Ovary (tissue), 9 donors: ENCODE measurements around the gene DECR2. TPM values are rescaled to one million over a fixed set of nuclear protein-coding genes. Genes with fewer than 3 reads are reported as not detected.

ENCODE experiments used
- DNase-seq, 5 donors: peaks; one replicate each; pipeline ENCODE4 v3.0.0-alpha.2; 2019 to 2020
- H3K27ac ChIP-seq, 2 donors: fragments of 200-600 bp; one replicate each; pipeline versions ENCODE4 v1.5.1 to v1.8.0; 2019 to 2022
- H3K27me3 ChIP-seq: fragments of 200-600 bp; one replicate; pipeline ENCODE4 v1.8.0; 2022
- H3K36me3 ChIP-seq: fragments of 200-600 bp; sonication (generic); one replicate; pipeline ENCODE4 v1.5.1; 2019
- H3K4me1 ChIP-seq: one replicate; pipeline ENCODE4 v1.8.1; 2013; ENCODE audit warnings: mild to moderate bottlenecking, moderate library complexity; ENCODE audit not compliant: insufficient read depth
- H3K4me3 ChIP-seq: fragments of 200-600 bp; sonication (generic); one replicate; pipeline ENCODE4 v1.5.1; 2017
- H3K9me3 ChIP-seq, 2 donors: fragments of 200-600 bp in 1 of 2; sonication (generic) in 1 of 2; one replicate each; pipeline versions ENCODE4 v1.5.1 to v1.8.1; 2013 to 2019; ENCODE audit warnings: mild to moderate bottlenecking in 1 of 2, moderate library complexity in 1 of 2
- EP300 ChIP-seq: sonication (generic); formaldehyde crosslinking; IDR thresholded peaks from one replicate; pipeline ENCODE4 v1.6.1; 2017; ENCODE audit warnings: antibody characterized with exemption
- POLR2A ChIP-seq: fragments of 450-650 bp; IDR thresholded peaks from one replicate; pipeline ENCODE4 v1.6.1; 2017; ENCODE audit warnings: antibody characterized with exemption, mild to moderate bottlenecking, moderate library complexity
- WGBS, 3 donors: extraction: QIAGEN DNeasy Blood & Tissue Kit in 1 of 3; methylation state at CpG; one replicate each; pipeline versions ENCODE4 v1.1.5 to v1.1.7; 2013 to 2017; 5-methylcytosine and 5-hydroxymethylcytosine counted together
- intact Hi-C, 4 donors: fragments of 100-400 bp; cut with DNase I; formaldehyde crosslinking; loops; one replicate each; pipeline versions ENCODE4 v1.11.0 to v1.15.1; 2022 to 2023
- polyA plus RNA-seq, 2 donors: library from polyadenylated mRNA; stranded (reverse); fragments of 200-250 nt in 1 of 2; fragments of 350-450 nt in 1 of 2; fragmentation: Illumina TruSeq in 1 of 2; extraction: RNeasy Lipid Tissue Mini Kit (QIAGEN cat#74804) in 1 of 2; gene quantifications; one replicate each; pipeline ENCODE4 v1.2.3, GENCODE V29; 2013 to 2014
- small RNA-seq: library from RNA; depleted of rRNA; stranded (forward); fragments of <200 nt; gene quantifications from one replicate; pipeline ENCODE3, GENCODE V24; 2016
- total RNA-seq, 7 donors: library from RNA; depleted of rRNA in 2 of 7; stranded (reverse); fragments of >200 nt in 2 of 7; fragmentation: NEBNext Ultra II Directional in 3 of 7; extraction: Animal tissue kit (Norgen Biotek cat#: 25700) in 3 of 7; gene quantifications; one replicate each; pipeline versions ENCODE4 v1.1.0 to v1.2.4, GENCODE V29; 2016 to 2023
- TF ChIP-seq, protein P1 (sequence below), 3 donors: fragments of 450-650 bp in 2 of 3; fragments of 200-600 bp in 1 of 3; IDR thresholded peaks; one replicate each; pipeline versions ENCODE4 v1.5.1 to v1.8.0; 2016 to 2022; ENCODE audit warnings: antibody characterized with exemption in 3 of 3, mild to moderate bottlenecking in 1 of 3
- donor health status: DM: no; HTN: no; CAD: no; lungs with moderate emphysema.
- donor health status: DM: no; HTN: no; CAD: no.
- donor health status: Bipolar disorder and iron deficiency.
- donor health status: DM: yes; HTN: yes; CAD: no.
- donor health status: DM: no; HTN: no; CAD: no.
- donor health status: DM: yes; HTN: yes; CAD: no.

The DECR2 gene
- total and polyA plus RNA-seq, 9 donors = 2.1 to 23.7 (median 14.8) TPM

DNA sequence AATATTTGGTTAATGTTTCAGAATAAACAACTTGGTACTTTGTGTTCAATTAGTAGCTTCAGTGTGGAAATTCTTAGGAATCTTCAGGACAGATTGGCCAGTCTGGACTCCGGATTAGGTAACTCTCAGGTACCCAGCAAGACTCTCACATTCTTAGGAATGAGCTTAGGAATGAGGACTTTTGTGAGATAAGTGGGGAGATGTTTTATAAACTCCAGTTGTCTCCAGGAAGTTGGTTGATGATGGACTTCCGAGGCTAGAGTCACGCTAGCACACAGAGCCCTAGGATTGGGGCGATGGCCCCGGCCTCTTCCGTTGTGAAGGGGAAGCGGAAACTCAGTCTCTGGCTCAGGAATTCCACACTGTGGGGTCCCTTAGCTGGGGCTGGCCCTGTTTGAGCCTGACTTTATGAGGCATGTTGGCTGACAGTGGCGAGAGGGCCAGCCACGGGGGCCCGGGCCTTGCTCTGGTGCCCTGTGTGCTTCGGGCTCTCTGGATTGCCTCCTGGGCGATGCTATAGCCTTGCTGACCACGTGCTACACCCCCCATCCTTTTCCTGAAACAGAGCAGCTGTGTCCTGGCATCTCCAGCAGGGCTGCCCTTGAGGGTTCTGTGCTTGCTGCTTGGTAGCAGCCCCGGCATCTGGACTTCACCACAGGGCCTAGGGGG is 56.2 kb downstream of the DECR2 start:
- peaks cover 13% of the 10 kb centered on the region for H3K4me1 ChIP-seq
- TF ChIP-seq EP300 (no peak), POLR2A (no peak)
- TF ChIP-seq, protein P1, sequence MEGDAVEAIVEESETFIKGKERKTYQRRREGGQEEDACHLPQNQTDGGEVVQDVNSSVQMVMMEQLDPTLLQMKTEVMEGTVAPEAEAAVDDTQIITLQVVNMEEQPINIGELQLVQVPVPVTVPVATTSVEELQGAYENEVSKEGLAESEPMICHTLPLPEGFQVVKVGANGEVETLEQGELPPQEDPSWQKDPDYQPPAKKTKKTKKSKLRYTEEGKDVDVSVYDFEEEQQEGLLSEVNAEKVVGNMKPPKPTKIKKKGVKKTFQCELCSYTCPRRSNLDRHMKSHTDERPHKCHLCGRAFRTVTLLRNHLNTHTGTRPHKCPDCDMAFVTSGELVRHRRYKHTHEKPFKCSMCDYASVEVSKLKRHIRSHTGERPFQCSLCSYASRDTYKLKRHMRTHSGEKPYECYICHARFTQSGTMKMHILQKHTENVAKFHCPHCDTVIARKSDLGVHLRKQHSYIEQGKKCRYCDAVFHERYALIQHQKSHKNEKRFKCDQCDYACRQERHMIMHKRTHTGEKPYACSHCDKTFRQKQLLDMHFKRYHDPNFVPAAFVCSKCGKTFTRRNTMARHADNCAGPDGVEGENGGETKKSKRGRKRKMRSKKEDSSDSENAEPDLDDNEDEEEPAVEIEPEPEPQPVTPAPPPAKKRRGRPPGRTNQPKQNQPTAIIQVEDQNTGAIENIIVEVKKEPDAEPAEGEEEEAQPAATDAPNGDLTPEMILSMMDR (IDR thresholded peaks at IDR 0.05) = no peak
- H3K4me3 ChIP-seq = no peak overlapping the region
- WGBS, 3 donors = 58 to 70% (median 63%) methylated on average over 11 to 14 of the region's 14 CpGs
- no peaks in the 10 kb centered on the region for H3K27me3 ChIP-seq
- H3K9me3 ChIP-seq = no peaks in the 10 kb centered on the region
- peak in 4 of 5 donors; percentile 41 to 70 (median 60) for DNase-seq
- peak overlapping the region; percentile 47 to 58 for H3K27ac ChIP-seq
- intact Hi-C loops = no loop called here
- H3K36me3 ChIP-seq = no peaks in the 10 kb centered on the region

DNA sequence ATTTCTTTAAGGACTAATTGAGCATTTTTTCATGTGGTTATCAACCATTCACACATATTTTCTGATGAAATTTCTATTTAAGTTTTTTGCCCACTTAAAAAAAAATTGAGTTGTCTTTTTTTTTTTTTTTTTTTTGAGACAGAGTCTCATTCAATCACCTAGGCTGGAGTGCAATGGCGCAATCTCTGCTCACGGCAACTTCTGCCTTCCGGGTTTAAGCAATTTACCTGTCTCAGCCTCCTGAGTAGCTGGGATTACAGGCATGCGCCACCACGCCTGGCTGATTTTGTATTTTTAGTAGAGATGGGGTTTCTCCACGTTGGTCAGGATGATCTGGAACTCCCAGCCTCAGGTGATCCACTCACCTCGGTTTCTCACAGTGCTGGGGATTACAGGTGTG is 58.1 kb downstream of the DECR2 start:
- no peaks in the 10 kb centered on the region for H3K27me3 ChIP-seq
- DNase-seq = no peak
- 94 to 96% (median 95%) methylated on average over 7 of the region's 7 CpGs for WGBS, 3 donors
- peaks cover 13% of the 10 kb centered on the region for H3K4me1 ChIP-seq
- intact Hi-C loops = no loop called here
- no peak overlapping the region for H3K27ac ChIP-seq
- H3K36me3 ChIP-seq = no peaks in the 10 kb centered on the region
- no peak overlapping the region for H3K4me3 ChIP-seq
- no peaks in the 10 kb centered on the region for H3K9me3 ChIP-seq
- TF ChIP-seq, protein P1 (IDR thresholded peaks at IDR 0.05) = no peak
- TF ChIP-seq EP300 (no peak), POLR2A (no peak)

DNA sequence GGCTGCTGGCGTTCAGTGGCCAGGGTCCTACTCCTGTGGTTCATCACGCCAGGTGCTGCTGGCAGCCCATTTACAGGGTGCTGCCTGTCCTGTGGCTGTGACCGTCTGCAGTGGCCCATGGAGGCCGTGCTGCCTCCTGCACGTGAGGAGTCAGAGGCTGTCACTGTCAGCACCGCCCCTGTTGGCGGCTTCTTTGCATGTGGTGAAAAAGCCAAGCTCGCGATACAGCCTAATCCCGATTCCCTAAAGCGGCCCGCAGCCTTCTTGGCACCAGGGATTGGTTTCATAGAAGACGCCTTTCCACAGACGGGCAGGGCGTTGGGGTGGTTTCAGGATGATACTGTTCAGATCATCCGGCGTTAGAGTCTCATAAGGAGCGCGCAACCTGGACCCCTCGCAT is 59.1 kb downstream of the DECR2 start:
- 92 to 93% (median 93%) methylated on average over 20 of the region's 20 CpGs for WGBS, 3 donors
- no peak for TF ChIP-seq EP300
- TF ChIP-seq, protein P1 (IDR thresholded peaks at IDR 0.05) = no peak
- H3K27me3 ChIP-seq = no peaks in the 10 kb centered on the region
- intact Hi-C loops = no loop called here
- H3K4me3 ChIP-seq = no peak overlapping the region
- no peak overlapping the region for H3K27ac ChIP-seq
- no peaks in the 10 kb centered on the region for H3K9me3 ChIP-seq
- H3K4me1 ChIP-seq = peaks cover 10% of the 10 kb centered on the region
- no peaks in the 10 kb centered on the region for H3K36me3 ChIP-seq
- DNase-seq = no peak

Small RNA genes within 50 kb of the gene (small RNA-seq; reads per million reads assigned to genes)
- gene RF00019 = not detected

Other genes with a start within 250 kb of the DECR2 start
- gene HBZ, start 249.2 kb upstream of the DECR2 start, total RNA-seq = under 1 TPM in 1 of 7 donors, not detected in 6; 0.28 TPM
- not detected for gene HBZ, start 249.2 kb upstream of the DECR2 start, polyA plus RNA-seq
- under 1 TPM in 2 of 7 donors, not detected in 5; 0.78 to 0.92 TPM for gene HBM, start 235.9 kb upstream of the DECR2 start, total RNA-seq
- gene HBM, start 235.9 kb upstream of the DECR2 start, polyA plus RNA-seq = not detected
- gene HBA2, start 229.0 kb upstream of the DECR2 start, total RNA-seq = 100 to 1,000 TPM in 2 of 7 donors, 10 to 100 TPM in 4, 1 to 10 TPM in 1; 4.5 to 173 (median 75.0) TPM
- gene HBA2, start 229.0 kb upstream of the DECR2 start, polyA plus RNA-seq = 10 to 100 TPM in 1 of 2 donors, not detected in 1; 32.1 TPM
- gene HBA1, start 225.2 kb upstream of the DECR2 start, total RNA-seq = 100 to 1,000 TPM in 2 of 7 donors, 10 to 100 TPM in 4, 1 to 10 TPM in 1; 7.4 to 206 (median 81.2) TPM
- 1 to 10 TPM in 1 of 2 donors, under 1 TPM in 1; 0.50 to 9.6 TPM for gene HBA1, start 225.2 kb upstream of the DECR2 start, polyA plus RNA-seq
- not detected for gene HBQ1, start 221.4 kb upstream of the DECR2 start, total RNA-seq
- gene HBQ1, start 221.4 kb upstream of the DECR2 start, polyA plus RNA-seq = under 1 TPM in 1 of 2 donors, not detected in 1; 0.29 TPM
- 100 to 1,000 TPM in 1 of 7 donors, 10 to 100 TPM in 6; 60.7 to 112 (median 74.2) TPM for gene LUC7L, start 172.4 kb upstream of the DECR2 start, total RNA-seq
- 10 to 100 TPM; 56.6 to 68.5 TPM for gene LUC7L, start 172.4 kb upstream of the DECR2 start, polyA plus RNA-seq
- gene FAM234A, start 167.1 kb upstream of the DECR2 start, total RNA-seq = 10 to 100 TPM; 20.4 to 61.9 (median 49.2) TPM
- gene FAM234A, start 167.1 kb upstream of the DECR2 start, polyA plus RNA-seq = 10 to 100 TPM; 37.9 to 51.7 TPM
- gene RGS11, start 125.9 kb upstream of the DECR2 start, total RNA-seq = 1 to 10 TPM in 2 of 7 donors, under 1 TPM in 3, not detected in 2; 0.33 to 1.7 (median 0.72) TPM
- under 1 TPM; 0.44 to 0.45 TPM for gene RGS11, start 125.9 kb upstream of the DECR2 start, polyA plus RNA-seq
- under 1 TPM in 1 of 7 donors, not detected in 6; 0.77 TPM for gene ARHGDIG, start 121.3 kb upstream of the DECR2 start, total RNA-seq
- under 1 TPM in 1 of 2 donors, not detected in 1; 0.10 TPM for gene ARHGDIG, start 121.3 kb upstream of the DECR2 start, polyA plus RNA-seq
- under 1 TPM in 3 of 7 donors, not detected in 4; 0.15 to 0.92 (median 0.48) TPM for gene PDIA2, start 118.7 kb upstream of the DECR2 start, total RNA-seq
- under 1 TPM in 1 of 2 donors, not detected in 1; 0.04 TPM for gene PDIA2, start 118.7 kb upstream of the DECR2 start, polyA plus RNA-seq
- 10 to 100 TPM; 13.7 to 27.2 (median 24.0) TPM for gene AXIN1, start 49.2 kb upstream of the DECR2 start, total RNA-seq
- gene AXIN1, start 49.2 kb upstream of the DECR2 start, polyA plus RNA-seq = 10 to 100 TPM in 1 of 2 donors, 1 to 10 TPM in 1; 3.7 to 21.8 TPM
- 10 to 100 TPM; 38.9 to 57.7 (median 40.9) TPM for gene MRPL28, start 31.3 kb upstream of the DECR2 start, total RNA-seq
- gene MRPL28, start 31.3 kb upstream of the DECR2 start, polyA plus RNA-seq = 10 to 100 TPM; 28.4 to 53.0 TPM
- 10 to 100 TPM; 13.0 to 39.8 (median 23.2) TPM for gene PGAP6, start 19.9 kb upstream of the DECR2 start, total RNA-seq
- gene PGAP6, start 19.9 kb upstream of the DECR2 start, polyA plus RNA-seq = 10 to 100 TPM; 13.9 to 17.9 TPM
- gene NME4, start 4.7 kb upstream of the DECR2 start, total RNA-seq = 100 to 1,000 TPM in 3 of 7 donors, 10 to 100 TPM in 4; 48.8 to 133 (median 93.4) TPM
- gene NME4, start 4.7 kb upstream of the DECR2 start, polyA plus RNA-seq = 100 to 1,000 TPM in 1 of 2 donors, 10 to 100 TPM in 1; 72.9 to 117 TPM
- gene RAB11FIP3, start 23.8 kb downstream of the DECR2 start, total RNA-seq = 10 to 100 TPM; 35.9 to 58.1 (median 38.1) TPM
- gene RAB11FIP3, start 23.8 kb downstream of the DECR2 start, polyA plus RNA-seq = 10 to 100 TPM; 18.0 to 40.1 TPM
- gene CAPN15, start 125.8 kb downstream of the DECR2 start, total RNA-seq = 10 to 100 TPM; 16.9 to 38.9 (median 30.5) TPM
- 10 to 100 TPM in 1 of 2 donors, 1 to 10 TPM in 1; 1.6 to 19.4 TPM for gene CAPN15, start 125.8 kb downstream of the DECR2 start, polyA plus RNA-seq
- gene PRR35, start 158.5 kb downstream of the DECR2 start, total RNA-seq = not detected
- not detected for gene PRR35, start 158.5 kb downstream of the DECR2 start, polyA plus RNA-seq
- gene NHLRC4, start 165.1 kb downstream of the DECR2 start, total RNA-seq = 10 to 100 TPM in 1 of 7 donors, 1 to 10 TPM in 6; 3.2 to 15.4 (median 5.0) TPM
- gene NHLRC4, start 165.1 kb downstream of the DECR2 start, polyA plus RNA-seq = 1 to 10 TPM in 1 of 2 donors, under 1 TPM in 1; 0.53 to 5.9 TPM
- gene PIGQ, start 168.1 kb downstream of the DECR2 start, total RNA-seq = 10 to 100 TPM; 24.1 to 47.7 (median 39.8) TPM
- 10 to 100 TPM in 1 of 2 donors, 1 to 10 TPM in 1; 4.3 to 36.3 TPM for gene PIGQ, start 168.1 kb downstream of the DECR2 start, polyA plus RNA-seq
- gene RAB40C, start 188.2 kb downstream of the DECR2 start, total RNA-seq = 10 to 100 TPM; 11.7 to 24.1 (median 21.4) TPM
- gene RAB40C, start 188.2 kb downstream of the DECR2 start, polyA plus RNA-seq = 10 to 100 TPM in 1 of 2 donors, 1 to 10 TPM in 1; 1.9 to 21.0 TPM
- 1 to 10 TPM in 5 of 7 donors, under 1 TPM in 2; 0.57 to 2.6 (median 1.3) TPM for gene WFIKKN1, start 229.1 kb downstream of the DECR2 start, total RNA-seq
- gene WFIKKN1, start 229.1 kb downstream of the DECR2 start, polyA plus RNA-seq = under 1 TPM; 0.10 to 0.59 TPM
- 100 to 1,000 TPM in 2 of 7 donors, 10 to 100 TPM in 5; 61.8 to 139 (median 75.9) TPM for gene METTL26, start 234.4 kb downstream of the DECR2 start, total RNA-seq
- 100 to 1,000 TPM in 1 of 2 donors, 10 to 100 TPM in 1; 12.2 to 113 TPM for gene METTL26, start 234.4 kb downstream of the DECR2 start, polyA plus RNA-seq
- 10 to 100 TPM; 21.5 to 42.3 (median 31.3) TPM for gene MCRIP2, start 239.9 kb downstream of the DECR2 start, total RNA-seq
- gene MCRIP2, start 239.9 kb downstream of the DECR2 start, polyA plus RNA-seq = 10 to 100 TPM in 1 of 2 donors, under 1 TPM in 1; 0.98 to 22.9 TPM
- gene WDR90, start 247.5 kb downstream of the DECR2 start, total RNA-seq = 10 to 100 TPM; 22.4 to 58.2 (median 45.1) TPM
- 10 to 100 TPM in 1 of 2 donors, 1 to 10 TPM in 1; 1.4 to 34.9 TPM for gene WDR90, start 247.5 kb downstream of the DECR2 start, polyA plus RNA-seq